ENCODE results near the gene SLC12A4. TPM values are rescaled to one million over a fixed set of nuclear protein-coding genes. Genes with fewer than 3 reads are reported as not detected.
A peak's percentile ranks its signal among the peaks of the same experiment; 100 is the strongest.

Gene SLC12A4
- total and polyA plus RNA-seq, 4 donors: 8.0 to 37.3 (median 17.1) TPM

DNA sequence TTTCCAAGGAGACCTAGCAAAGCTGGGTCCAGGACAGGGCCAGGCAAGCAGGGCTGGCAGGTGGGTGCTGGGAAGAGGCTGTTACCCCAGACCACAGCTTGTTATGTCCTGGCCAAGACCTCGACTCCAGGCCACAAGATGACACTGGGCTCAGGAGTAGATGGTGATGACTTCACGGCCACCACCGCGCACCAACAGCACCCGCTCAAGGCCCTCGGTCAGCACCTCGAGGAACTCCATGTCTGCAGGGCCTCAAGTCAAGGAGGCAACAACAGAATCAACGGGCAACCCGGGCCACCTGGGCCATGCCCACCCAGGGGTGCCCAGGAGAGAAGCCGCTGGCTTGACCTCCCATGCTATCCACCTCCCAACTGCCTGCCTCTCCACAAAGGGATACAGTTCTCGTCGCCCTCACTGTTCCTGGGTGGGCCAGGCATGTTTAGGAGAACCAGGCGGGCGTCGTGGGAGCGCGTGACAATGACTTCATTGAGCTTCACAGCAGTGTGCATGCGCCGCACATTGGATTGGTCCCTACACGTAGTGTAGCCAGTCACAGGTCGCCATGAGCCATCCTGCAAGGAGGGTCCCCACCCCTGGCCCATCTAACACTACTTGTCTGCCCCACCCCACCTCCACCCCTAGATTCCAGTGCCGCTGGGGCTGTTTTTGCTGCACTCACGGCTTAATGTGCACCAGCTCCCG lies 23.6 kb downstream of the SLC12A4 start:
- 95% methylated on average over 24 of the region's 24 CpGs for WGBS
- H3K27me3 ChIP-seq (ENCODE audit: control insufficient read depth in 4 of 4, insufficient read depth in 4 of 4, low read length in 3 of 4): no peaks in the 10 kb centered on the region
- H3K4me1 ChIP-seq (ENCODE audit: control insufficient read depth in 4 of 4, insufficient read depth in 4 of 4, low read length in 3 of 4): peaks cover 9 to 49% (median 32%) of the 10 kb centered on the region in 4 donors
- H3K27ac ChIP-seq (ENCODE audit: low read depth in 1 of 2, low read length in 2 of 2): peak overlapping the region; percentile 71 to 85
- no peak overlapping the region for H3K9ac ChIP-seq (ENCODE audit: low read depth in 1 of 2, low read length in 2 of 2)
- H3K9me3 ChIP-seq (ENCODE audit: control insufficient read depth in 4 of 4, low read length in 3 of 4): no peaks in the 10 kb centered on the region
- peaks cover 12 to 46% (median 21%) of the 10 kb centered on the region in 4 donors for H3K36me3 ChIP-seq (ENCODE audit: control insufficient read depth in 4 of 4, insufficient read depth in 3 of 4, low read depth in 1 of 4, low read length in 3 of 4)
- no peak for DNase-seq (ENCODE audit: low spot score)
- TF ChIP-seq SP1 (IDR thresholded peaks at IDR 0.05): no peak
- TF ChIP-seq, protein P1, sequence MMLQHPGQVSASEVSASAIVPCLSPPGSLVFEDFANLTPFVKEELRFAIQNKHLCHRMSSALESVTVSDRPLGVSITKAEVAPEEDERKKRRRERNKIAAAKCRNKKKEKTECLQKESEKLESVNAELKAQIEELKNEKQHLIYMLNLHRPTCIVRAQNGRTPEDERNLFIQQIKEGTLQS (IDR thresholded peaks at IDR 0.05): no peak
- TF ChIP-seq, protein P2, sequence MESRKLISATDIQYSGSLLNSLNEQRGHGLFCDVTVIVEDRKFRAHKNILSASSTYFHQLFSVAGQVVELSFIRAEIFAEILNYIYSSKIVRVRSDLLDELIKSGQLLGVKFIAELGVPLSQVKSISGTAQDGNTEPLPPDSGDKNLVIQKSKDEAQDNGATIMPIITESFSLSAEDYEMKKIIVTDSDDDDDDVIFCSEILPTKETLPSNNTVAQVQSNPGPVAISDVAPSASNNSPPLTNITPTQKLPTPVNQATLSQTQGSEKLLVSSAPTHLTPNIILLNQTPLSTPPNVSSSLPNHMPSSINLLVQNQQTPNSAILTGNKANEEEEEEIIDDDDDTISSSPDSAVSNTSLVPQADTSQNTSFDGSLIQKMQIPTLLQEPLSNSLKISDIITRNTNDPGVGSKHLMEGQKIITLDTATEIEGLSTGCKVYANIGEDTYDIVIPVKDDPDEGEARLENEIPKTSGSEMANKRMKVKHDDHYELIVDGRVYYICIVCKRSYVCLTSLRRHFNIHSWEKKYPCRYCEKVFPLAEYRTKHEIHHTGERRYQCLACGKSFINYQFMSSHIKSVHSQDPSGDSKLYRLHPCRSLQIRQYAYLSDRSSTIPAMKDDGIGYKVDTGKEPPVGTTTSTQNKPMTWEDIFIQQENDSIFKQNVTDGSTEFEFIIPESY (IDR thresholded peaks at IDR 0.05): no peak
- TF ChIP-seq EGR1 (IDR thresholded peaks at IDR 0.05; ENCODE audit: low read depth in 2 of 2): no peak
- TF ChIP-seq HNF4A (conservative IDR thresholded peaks at IDR 0.05): no peak
- TF ChIP-seq TAF1 (conservative IDR thresholded peaks at IDR 0.05): no peak
- TF ChIP-seq, protein P3, sequence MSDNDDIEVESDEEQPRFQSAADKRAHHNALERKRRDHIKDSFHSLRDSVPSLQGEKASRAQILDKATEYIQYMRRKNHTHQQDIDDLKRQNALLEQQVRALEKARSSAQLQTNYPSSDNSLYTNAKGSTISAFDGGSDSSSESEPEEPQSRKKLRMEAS (IDR thresholded peaks at IDR 0.05): no peak
- no peak for TF ChIP-seq FOXA1 (IDR thresholded peaks at IDR 0.05)
- TF ChIP-seq, protein P4, sequence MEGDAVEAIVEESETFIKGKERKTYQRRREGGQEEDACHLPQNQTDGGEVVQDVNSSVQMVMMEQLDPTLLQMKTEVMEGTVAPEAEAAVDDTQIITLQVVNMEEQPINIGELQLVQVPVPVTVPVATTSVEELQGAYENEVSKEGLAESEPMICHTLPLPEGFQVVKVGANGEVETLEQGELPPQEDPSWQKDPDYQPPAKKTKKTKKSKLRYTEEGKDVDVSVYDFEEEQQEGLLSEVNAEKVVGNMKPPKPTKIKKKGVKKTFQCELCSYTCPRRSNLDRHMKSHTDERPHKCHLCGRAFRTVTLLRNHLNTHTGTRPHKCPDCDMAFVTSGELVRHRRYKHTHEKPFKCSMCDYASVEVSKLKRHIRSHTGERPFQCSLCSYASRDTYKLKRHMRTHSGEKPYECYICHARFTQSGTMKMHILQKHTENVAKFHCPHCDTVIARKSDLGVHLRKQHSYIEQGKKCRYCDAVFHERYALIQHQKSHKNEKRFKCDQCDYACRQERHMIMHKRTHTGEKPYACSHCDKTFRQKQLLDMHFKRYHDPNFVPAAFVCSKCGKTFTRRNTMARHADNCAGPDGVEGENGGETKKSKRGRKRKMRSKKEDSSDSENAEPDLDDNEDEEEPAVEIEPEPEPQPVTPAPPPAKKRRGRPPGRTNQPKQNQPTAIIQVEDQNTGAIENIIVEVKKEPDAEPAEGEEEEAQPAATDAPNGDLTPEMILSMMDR (IDR thresholded peaks at IDR 0.05; ENCODE audit: low read depth, low read length, missing input control): no peak
- TF ChIP-seq FOXA2 (IDR thresholded peaks at IDR 0.05): no peak
- no peak overlapping the region for H3K4me3 ChIP-seq (ENCODE audit: low read depth in 1 of 3, low read length in 3 of 3)

DNA sequence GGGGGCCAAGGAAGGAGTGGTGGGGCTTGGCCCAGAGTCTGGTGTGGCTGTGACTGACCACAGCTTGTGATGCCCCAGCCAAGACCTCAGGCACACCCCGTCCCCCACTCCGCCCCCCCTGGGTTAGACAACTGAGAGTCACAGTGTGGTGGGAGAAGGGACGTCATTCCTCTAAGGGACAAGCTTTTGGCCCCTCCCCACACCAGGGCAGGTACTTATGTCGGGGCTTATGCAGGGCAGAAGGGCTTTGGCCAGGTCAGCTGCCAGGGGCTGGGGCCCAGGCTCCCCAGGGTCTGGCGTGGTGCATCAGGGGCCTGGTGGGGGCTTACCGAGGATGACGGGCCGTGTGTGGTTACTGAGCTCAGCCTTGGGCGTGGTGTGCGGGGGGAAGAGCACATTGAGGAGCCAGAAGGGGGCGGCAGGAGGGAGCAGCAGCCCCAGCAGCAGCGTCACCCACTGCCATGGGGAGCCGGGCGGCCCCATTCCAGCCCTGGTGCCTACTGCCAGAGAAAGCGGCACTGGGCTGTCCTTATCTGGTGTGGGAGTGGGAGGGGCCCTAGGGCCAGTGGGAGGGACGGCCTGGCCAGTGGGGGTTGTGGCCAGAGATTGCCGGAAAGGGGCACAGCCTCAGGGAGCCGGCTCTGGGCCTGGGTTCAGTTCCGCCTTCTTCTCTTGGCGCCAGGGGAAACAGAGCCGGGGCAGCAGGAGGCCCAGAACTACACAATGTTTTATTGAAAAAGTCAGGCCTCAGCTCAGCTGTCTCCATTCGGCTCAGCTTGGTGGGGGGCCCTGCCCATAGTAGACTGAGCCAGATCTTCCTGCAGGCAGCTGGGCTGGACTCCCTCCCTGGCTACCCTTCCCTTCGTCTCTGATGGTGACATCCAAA lies 24.6 kb downstream of the SLC12A4 start, which contains the start of gene LCAT:
LCAT (minus strand) TSS at position 502 of the 886 bp plus-strand sequence; CDS start at position 483, 19 bp downstream.
- no peak within 1 kb of the TSS for H3K9ac ChIP-seq (ENCODE audit: low read depth in 1 of 2, low read length in 2 of 2)
- peak; percentile 54 for DNase-seq (ENCODE audit: low spot score)
- TF ChIP-seq, protein P4 (IDR thresholded peaks at IDR 0.05; ENCODE audit: low read depth, low read length, missing input control): no peak
- TF ChIP-seq, protein P5, sequence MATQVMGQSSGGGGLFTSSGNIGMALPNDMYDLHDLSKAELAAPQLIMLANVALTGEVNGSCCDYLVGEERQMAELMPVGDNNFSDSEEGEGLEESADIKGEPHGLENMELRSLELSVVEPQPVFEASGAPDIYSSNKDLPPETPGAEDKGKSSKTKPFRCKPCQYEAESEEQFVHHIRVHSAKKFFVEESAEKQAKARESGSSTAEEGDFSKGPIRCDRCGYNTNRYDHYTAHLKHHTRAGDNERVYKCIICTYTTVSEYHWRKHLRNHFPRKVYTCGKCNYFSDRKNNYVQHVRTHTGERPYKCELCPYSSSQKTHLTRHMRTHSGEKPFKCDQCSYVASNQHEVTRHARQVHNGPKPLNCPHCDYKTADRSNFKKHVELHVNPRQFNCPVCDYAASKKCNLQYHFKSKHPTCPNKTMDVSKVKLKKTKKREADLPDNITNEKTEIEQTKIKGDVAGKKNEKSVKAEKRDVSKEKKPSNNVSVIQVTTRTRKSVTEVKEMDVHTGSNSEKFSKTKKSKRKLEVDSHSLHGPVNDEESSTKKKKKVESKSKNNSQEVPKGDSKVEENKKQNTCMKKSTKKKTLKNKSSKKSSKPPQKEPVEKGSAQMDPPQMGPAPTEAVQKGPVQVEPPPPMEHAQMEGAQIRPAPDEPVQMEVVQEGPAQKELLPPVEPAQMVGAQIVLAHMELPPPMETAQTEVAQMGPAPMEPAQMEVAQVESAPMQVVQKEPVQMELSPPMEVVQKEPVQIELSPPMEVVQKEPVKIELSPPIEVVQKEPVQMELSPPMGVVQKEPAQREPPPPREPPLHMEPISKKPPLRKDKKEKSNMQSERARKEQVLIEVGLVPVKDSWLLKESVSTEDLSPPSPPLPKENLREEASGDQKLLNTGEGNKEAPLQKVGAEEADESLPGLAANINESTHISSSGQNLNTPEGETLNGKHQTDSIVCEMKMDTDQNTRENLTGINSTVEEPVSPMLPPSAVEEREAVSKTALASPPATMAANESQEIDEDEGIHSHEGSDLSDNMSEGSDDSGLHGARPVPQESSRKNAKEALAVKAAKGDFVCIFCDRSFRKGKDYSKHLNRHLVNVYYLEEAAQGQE (IDR thresholded peaks at IDR 0.05): peak; percentile 85
- TF ChIP-seq SP1 (IDR thresholded peaks at IDR 0.05) (peak; percentile 66), EGR1 (IDR thresholded peaks at IDR 0.05; ENCODE audit: low read depth in 2 of 2) (peak in 1 of 2 donors; percentile 49), RAD21 (IDR thresholded peaks at IDR 0.05) (peak in 1 of 2 donors; percentile 33), HNF4A (conservative IDR thresholded peaks at IDR 0.05) (peak; percentile 15 to 52), FOXA1 (IDR thresholded peaks at IDR 0.05) (peak; percentile 15), YY1 (IDR thresholded peaks at IDR 0.05) (peak; percentile 60), HNF4G (IDR thresholded peaks at IDR 0.05) (peak; percentile 5), JUND (IDR thresholded peaks at IDR 0.05) (no peak), TAF1 (conservative IDR thresholded peaks at IDR 0.05) (no peak), GABPA (IDR thresholded peaks at IDR 0.05 in 1 of 2, conservative IDR thresholded peaks at IDR 0.05 in 1 of 2) (peak in 1 of 2 donors; percentile 57), NR2F2 (IDR thresholded peaks at IDR 0.05) (no peak)
- TF ChIP-seq, protein P1 (IDR thresholded peaks at IDR 0.05): no peak
- TF ChIP-seq, protein P3 (IDR thresholded peaks at IDR 0.05): no peak

More for the DNA sequence above, 24.6 kb downstream of the SLC12A4 start, which contains the start of gene LCAT:
- Histone ChIP-seq H3K4me1 (ENCODE audit: control insufficient read depth in 4 of 4, insufficient read depth in 4 of 4, low read length in 3 of 4) (peaks cover 9 to 55% (median 36%) of the 10 kb centered on the region in 4 donors), H3K27ac (ENCODE audit: low read depth in 1 of 2, low read length in 2 of 2) (peak within 1 kb of the TSS; percentile 71 to 85), H3K9me3 (ENCODE audit: control insufficient read depth in 4 of 4, low read length in 3 of 4) (no peaks in the 10 kb centered on the region), H3K36me3 (ENCODE audit: control insufficient read depth in 4 of 4, insufficient read depth in 3 of 4, low read depth in 1 of 4, low read length in 3 of 4) (peaks cover 12 to 39% (median 16%) of the 10 kb centered on the region in 4 donors), H3K27me3 (ENCODE audit: control insufficient read depth in 4 of 4, insufficient read depth in 4 of 4, low read length in 3 of 4) (no peaks in the 10 kb centered on the region), H3K4me3 (ENCODE audit: low read depth in 1 of 3, low read length in 3 of 3) (peak within 1 kb of the TSS; percentile 59 to 72 (median 62))
- WGBS: 24% methylated on average over 23 of the region's 23 CpGs

Data from liver (tissue), 9 donors.